Endothelial cell of umbilical vein (primary cell): ENCODE data around the gene NRXN3.

Experiments used
- CTCF ChIP-seq, 2 donors: IDR thresholded peaks; 1 replicate in 1 of 2; 2 replicates in 1 of 2; pipeline ENCODE4 v1.5.1; 2011; ENCODE audit warnings: low read length in 2 of 2, mild to moderate bottlenecking in 2 of 2, moderate library complexity in 2 of 2, control low read depth in 1 of 2, inconsistent platforms in 1 of 2, low read depth in 1 of 2; ENCODE audit not compliant: insufficient read depth in 1 of 2; ENCODE audit errors: extremely low read depth in 1 of 2
- EZH2 ChIP-seq: IDR thresholded peaks from 2 replicates; pipeline ENCODE4 v1.6.1; 2012; ENCODE audit warnings: borderline replicate concordance, low read depth, mild to moderate bottlenecking, moderate library complexity, low read length, inconsistent platforms; ENCODE audit not compliant: severe bottlenecking
- GATA2 ChIP-seq: IDR thresholded peaks from 2 replicates; pipeline ENCODE4 v1.7.0; 2011; ENCODE audit warnings: low read depth, mild to moderate bottlenecking, moderate library complexity, mixed read lengths, low read length; ENCODE audit not compliant: insufficient read length, insufficient read depth
- MAX ChIP-seq: IDR thresholded peaks from 2 replicates; pipeline ENCODE4 v1.6.1; 2011; ENCODE audit not compliant: insufficient read depth, insufficient read length
- MYC ChIP-seq: IDR thresholded peaks from one replicate; pipeline ENCODE4 v1.6.1; 2011; ENCODE audit warnings: mild to moderate bottlenecking, low read depth, low read length
- POLR2A ChIP-seq: IDR thresholded peaks from 2 replicates; pipeline ENCODE4 v1.6.1; 2012; ENCODE audit warnings: low read depth, mild to moderate bottlenecking, control low read depth, low read length
- POLR2AphosphoS5 ChIP-seq: IDR thresholded peaks from 2 replicates; pipeline ENCODE4 v1.6.1; 2012; ENCODE audit warnings: low read depth, mild to moderate bottlenecking, control low read depth, low read length, moderate library complexity; ENCODE audit not compliant: insufficient read depth

DNA sequence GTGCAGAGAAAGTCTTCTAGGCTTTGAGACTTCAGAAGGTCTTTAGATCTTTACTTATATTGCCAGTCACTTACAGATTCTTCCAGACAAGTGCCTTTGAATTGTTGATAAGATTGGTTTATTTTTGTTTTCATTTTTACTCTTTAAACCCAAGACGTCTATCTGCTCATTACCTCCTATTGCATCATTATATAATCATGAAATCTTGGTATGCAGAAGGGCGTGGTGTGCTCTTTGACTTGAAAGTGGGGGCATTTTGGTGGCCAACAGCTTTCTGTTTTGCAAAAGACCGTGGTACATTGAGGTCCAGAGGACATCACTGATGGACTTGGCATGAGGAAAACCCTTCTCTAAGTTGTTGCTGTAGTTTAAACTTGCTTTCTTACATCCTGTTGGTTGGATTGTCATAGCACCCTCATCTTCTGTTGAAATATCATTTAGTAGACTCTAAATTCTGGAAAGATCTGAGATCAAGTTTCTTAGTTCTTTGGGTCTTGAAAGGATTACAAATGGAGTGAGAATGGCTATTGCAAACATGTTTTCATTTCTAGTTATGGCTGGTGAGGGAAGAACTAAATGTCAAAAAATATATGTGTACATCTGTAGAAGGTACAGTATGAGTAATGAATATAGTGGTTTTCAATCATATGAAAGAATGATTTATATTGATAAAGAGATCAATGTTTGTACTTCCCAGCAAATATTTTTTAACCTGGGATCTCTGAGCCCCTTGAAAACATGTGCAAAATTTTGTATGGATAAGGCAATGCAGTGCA lies 441.8 kb downstream of the NRXN3 start:
- TF ChIP-seq EZH2 (no peak), CTCF (IDR thresholded peaks at IDR 0.05; ENCODE audit: extremely low read depth in 1 of 2, insufficient read depth in 1 of 2, low read depth in 1 of 2, low read length in 2 of 2) (no peak), POLR2AphosphoS5 (no peak), POLR2A (no peak), MYC (no peak), GATA2 (no peak), MAX (no peak)
